ENCODE results near the gene LSM8.
"Not testable (repeated sequence)": the region's sequence is repeated elsewhere in the genome, so short reads cannot be mapped to it uniquely, and the experiment has no call there.

Gene LSM8

GRCh38 chr7:118214051-118214832 is 30.3 kb downstream of the LSM8 start:
- peak; percentile 98 for DNase-seq

- DNase-seq: no peak
Observed at GRCh38 chr7:118214833-118215182, 30.8 kb downstream of the LSM8 start.

- no peak for DNase-seq
Observed at GRCh38 chr7:118217210-118217619, 33.3 kb downstream of the LSM8 start.

GRCh38 chr7:118218413-118219156 is 34.6 kb downstream of the LSM8 start:
- no peak for DNase-seq

- DNase-seq: no peak
Observed at GRCh38 chr7:118219157-118219512, 35.2 kb downstream of the LSM8 start.

GRCh38 chr7:118220583-118220982 is 36.6 kb downstream of the LSM8 start:
- DNase-seq: no peak

- no peak for DNase-seq
Observed at GRCh38 chr7:118222591-118222990, 38.6 kb downstream of the LSM8 start.

GRCh38 chr7:118224521-118224920 is 40.6 kb downstream of the LSM8 start, which contains the start of gene ANKRD7:
Gene ANKRD7 (plus strand): TSS chr7:118224704. CDS start chr7:118224831, 127 bp downstream.
- DNase-seq: no peak

- DNase-seq: no peak
Observed at GRCh38 chr7:118232837-118233236, 48.9 kb downstream of the LSM8 start.

GRCh38 chr7:118233799-118234198 is 49.8 kb downstream of the LSM8 start:
- DNase-seq: no peak

GRCh38 chr7:118239014-118239413 is 55.0 kb downstream of the LSM8 start:
- no peak for DNase-seq

GRCh38 chr7:118240320-118240719 is 56.4 kb downstream of the LSM8 start:
- not testable (repeated sequence) for DNase-seq
